Measurements from ENCODE around the gene HBZ. TPM values are rescaled to one million over a fixed set of nuclear protein-coding genes. Genes with fewer than 3 reads are reported as not detected.

HBZ gene
- total RNA-seq, 1 donor = not detected

DNA sequence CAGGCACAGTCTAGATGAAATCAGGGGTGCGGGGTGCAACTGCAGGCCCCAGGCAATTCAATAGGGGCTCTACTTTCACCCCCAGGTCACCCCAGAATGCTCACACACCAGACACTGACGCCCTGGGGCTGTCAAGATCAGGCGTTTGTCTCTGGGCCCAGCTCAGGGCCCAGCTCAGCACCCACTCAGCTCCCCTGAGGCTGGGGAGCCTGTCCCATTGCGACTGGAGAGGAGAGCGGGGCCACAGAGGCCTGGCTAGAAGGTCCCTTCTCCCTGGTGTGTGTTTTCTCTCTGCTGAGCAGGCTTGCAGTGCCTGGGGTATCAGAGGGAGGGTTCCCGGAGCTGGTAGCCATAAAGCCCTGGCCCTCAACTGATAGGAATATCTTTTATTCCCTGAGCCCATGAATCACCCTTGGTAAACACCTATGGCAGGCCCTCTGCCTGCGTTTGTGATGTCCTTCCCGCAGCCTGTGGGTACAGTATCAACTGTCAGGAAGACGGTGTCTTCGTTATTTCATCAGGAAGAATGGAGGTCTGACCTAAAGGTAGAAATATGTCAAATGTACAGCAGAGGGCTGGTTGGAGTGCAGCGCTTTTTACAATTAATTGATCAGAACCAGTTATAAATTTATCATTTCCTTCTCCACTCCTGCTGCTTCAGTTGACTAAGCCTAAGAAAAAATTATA is 25.7 kb downstream of the HBZ start:
- Histone ChIP-seq H3K9me3 (ENCODE audit: low read depth, low read length) (no peaks in the 10 kb centered on the region), H3K4me3 (ENCODE audit: low read length) (no peak overlapping the region), H3K4me1 (ENCODE audit: insufficient read depth, low read length) (peaks cover 18% of the 10 kb centered on the region), H3K27me3 (ENCODE audit: insufficient read depth, low read length) (peaks cover 47% of the 10 kb centered on the region)

DNA sequence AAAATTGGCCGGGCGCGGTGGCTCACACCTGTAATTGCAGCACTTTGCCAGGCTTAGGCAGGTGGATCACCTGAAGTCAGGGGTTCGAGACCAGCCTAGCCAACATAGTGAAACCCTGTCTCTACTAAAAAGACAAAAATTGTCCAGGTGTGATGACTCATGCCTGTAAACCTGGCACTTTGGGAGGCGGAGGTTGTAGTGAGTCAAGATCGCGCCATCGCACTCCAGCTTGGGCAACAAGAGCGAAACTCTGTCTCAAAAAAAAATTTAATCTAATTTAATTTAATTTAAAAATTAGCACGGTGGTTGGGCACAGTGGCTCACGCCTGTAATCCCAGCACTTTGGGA is 26.2 kb downstream of the HBZ start:
- Histone ChIP-seq H3K4me1 (ENCODE audit: insufficient read depth, low read length) (peaks cover 18% of the 10 kb centered on the region), H3K9me3 (ENCODE audit: low read depth, low read length) (no peaks in the 10 kb centered on the region), H3K27me3 (ENCODE audit: insufficient read depth, low read length) (peaks cover 47% of the 10 kb centered on the region), H3K4me3 (ENCODE audit: low read length) (no peak overlapping the region)

DNA sequence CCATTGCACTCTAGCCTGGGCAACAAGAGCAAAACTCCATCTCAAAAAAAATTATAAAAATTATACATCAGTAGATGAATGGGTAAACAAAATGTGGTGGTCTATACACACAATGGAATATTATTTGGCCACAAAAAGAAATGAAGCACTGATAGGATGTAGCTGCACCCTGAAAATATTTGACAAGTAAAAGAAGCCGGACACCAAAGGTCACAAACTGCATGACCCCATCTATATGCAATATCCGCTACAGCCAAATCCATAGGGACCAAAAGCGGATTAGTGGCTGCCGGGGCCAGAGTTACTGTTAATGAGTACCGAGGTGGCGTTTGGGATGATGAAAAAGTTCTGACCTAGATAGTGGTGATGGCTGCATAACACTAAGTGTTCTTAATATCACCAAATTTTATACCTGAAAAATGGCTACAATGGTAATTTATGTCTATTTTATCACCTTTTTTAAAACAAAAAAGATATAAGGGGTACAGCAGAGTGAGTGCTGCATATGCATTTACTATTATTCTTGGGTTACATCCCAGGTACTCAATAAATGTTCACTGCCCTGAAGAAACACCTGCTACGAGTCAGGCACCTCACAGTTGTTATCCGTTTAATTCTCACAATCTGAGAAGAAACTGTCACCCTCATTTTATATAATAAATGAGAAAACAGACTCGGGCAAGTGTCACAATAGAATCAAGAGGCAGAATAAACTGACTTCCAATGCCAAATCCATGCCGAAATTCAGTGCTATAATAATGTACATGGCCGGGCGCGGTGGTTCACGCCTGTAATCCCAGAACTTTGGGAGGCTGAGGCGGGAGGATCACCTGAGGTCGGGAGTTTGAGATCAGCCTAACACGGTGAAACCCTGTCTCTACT is 27.0 kb downstream of the HBZ start:
- peaks cover 44% of the 10 kb centered on the region for H3K27me3 ChIP-seq (ENCODE audit: insufficient read depth, low read length)
- H3K4me3 ChIP-seq (ENCODE audit: low read length) = no peak overlapping the region
- no peaks in the 10 kb centered on the region for H3K9me3 ChIP-seq (ENCODE audit: low read depth, low read length)
- H3K4me1 ChIP-seq (ENCODE audit: insufficient read depth, low read length) = peaks cover 18% of the 10 kb centered on the region

DNA sequence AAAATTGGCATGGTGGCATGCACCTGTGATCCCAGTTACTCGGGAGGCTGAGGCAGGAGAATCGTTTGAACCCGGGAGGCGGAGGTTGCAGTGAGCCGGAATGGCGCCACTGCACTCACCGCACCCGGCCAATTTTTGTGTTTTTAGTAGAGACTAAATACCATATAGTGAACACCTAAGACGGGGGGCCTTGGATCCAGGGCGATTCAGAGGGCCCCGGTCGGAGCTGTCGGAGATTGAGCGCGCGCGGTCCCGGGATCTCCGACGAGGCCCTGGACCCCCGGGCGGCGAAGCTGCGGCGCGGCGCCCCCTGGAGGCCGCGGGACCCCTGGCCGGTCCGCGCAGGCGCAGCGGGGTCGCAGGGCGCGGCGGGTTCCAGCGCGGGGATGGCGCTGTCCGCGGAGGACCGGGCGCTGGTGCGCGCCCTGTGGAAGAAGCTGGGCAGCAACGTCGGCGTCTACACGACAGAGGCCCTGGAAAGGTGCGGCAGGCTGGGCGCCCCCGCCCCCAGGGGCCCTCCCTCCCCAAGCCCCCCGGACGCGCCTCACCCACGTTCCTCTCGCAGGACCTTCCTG is 27.7 kb downstream of the HBZ start, which contains the start of gene HBQ1:
TSS of gene HBQ1 (plus strand) at position 359 of the 575 bp plus-strand sequence. CDS start at position 387, 28 bp downstream.
- Histone ChIP-seq H3K4me1 (ENCODE audit: insufficient read depth, low read length) (peaks cover 18% of the 10 kb centered on the region), H3K27me3 (ENCODE audit: insufficient read depth, low read length) (peaks cover 38% of the 10 kb centered on the region), H3K4me3 (ENCODE audit: low read length) (no peak within 1 kb of the TSS), H3K9me3 (ENCODE audit: low read depth, low read length) (no peaks in the 10 kb centered on the region)

DNA sequence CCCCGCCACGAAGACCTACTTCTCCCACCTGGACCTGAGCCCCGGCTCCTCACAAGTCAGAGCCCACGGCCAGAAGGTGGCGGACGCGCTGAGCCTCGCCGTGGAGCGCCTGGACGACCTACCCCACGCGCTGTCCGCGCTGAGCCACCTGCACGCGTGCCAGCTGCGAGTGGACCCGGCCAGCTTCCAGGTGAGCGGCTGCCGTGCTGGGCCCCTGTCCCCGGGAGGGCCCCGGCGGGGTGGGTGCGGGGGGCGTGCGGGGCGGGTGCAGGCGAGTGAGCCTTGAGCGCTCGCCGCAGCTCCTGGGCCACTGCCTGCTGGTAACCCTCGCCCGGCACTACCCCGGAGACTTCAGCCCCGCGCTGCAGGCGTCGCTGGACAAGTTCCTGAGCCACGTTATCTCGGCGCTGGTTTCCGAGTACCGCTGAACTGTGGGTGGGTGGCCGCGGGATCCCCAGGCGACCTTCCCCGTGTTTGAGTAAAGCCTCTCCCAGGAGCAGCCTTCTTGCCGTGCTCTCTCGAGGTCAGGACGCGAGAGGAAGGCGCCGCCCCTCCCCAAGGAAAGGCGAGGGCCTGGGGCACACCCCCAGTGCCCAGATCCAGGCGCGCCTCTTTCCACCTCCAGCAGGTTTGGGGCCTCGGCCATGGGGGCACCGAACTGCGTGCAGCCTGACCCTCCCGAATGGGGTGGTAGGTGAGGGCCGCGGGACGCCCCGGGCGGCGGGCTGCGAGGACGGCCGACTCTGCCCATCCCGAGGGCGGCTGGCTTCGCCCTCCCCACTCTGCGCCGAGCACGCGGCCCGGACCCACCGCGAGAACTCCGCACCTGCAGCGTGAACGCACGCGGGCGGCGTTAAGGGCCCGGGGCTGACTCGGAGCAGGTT is 28.5 kb downstream of the HBZ start:
- H3K27me3 ChIP-seq (ENCODE audit: insufficient read depth, low read length) = peaks cover 33% of the 10 kb centered on the region
- peaks cover 18% of the 10 kb centered on the region for H3K4me1 ChIP-seq (ENCODE audit: insufficient read depth, low read length)
- no peaks in the 10 kb centered on the region for H3K9me3 ChIP-seq (ENCODE audit: low read depth, low read length)
- H3K4me3 ChIP-seq (ENCODE audit: low read length) = no peak overlapping the region

DNA sequence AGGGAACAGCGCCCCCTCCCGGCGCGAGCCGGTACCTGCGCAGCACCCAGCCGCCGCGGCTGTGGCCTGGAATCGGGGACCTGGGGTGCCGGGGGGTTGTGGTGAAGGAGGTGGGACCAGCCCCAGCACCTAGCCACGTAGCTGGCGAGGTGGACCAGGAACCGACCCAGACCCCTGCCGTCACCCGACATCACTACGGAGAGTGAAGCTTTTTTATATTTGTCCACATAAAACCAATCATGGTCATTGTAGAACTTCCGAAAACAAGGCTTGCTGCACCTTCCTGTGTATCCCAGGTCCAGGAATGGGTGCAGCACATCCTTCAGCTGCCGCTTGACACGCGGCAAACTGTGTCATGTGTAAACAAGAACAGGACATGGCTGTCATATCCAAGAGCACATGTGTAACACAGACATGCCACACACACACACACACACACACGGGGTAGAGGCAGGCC is 29.1 kb downstream of the HBZ start:
- Histone ChIP-seq H3K9me3 (ENCODE audit: low read depth, low read length) (no peaks in the 10 kb centered on the region), H3K27me3 (ENCODE audit: insufficient read depth, low read length) (peaks cover 33% of the 10 kb centered on the region), H3K4me3 (ENCODE audit: low read length) (no peak overlapping the region), H3K4me1 (ENCODE audit: insufficient read depth, low read length) (peaks cover 18% of the 10 kb centered on the region)

DNA sequence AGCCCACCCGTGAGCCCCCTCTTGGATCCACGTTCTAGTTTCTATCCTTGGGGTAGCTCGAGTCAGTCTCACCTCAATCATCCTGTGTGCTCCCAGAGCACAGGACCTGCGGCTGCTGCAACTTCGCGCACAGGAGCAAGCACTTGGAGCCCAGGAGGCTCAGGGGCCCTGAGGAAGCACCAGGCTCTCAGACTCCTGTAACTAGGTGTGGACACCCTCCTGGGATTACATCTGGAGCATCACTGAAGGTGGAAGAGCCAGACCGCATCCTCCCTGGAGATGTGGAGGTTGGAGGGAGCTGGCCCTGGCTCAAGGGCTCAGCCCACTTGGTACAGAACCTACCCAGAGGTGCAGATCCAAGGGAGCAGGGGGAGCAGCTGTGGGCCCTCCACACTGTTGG is 30.6 kb downstream of the HBZ start:
- peaks cover 18% of the 10 kb centered on the region for H3K4me1 ChIP-seq (ENCODE audit: insufficient read depth, low read length)
- H3K4me3 ChIP-seq (ENCODE audit: low read length) = no peak overlapping the region
- peaks cover 26% of the 10 kb centered on the region for H3K27me3 ChIP-seq (ENCODE audit: insufficient read depth, low read length)
- H3K9me3 ChIP-seq (ENCODE audit: low read depth, low read length) = no peaks in the 10 kb centered on the region

DNA sequence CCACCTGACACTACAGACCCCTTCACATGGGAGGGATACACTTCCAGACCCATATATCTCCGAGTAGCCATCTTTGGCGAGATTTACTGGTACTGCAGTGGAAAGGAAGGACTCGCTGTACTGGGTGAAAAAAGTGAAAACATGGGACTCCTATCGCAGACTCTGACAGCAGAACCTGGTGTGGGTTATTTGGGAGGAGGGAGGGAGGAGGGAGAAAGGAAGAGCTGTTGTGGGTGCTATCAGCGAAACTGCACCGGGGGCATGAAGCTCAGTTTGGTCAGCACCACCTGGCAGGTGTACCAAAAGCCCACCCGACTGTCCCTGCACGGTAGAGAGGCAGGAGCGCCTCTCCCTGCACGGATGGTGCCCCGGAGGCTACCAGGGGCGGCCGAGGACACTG is 32.8 kb downstream of the HBZ start:
- peaks cover 12% of the 10 kb centered on the region for H3K4me1 ChIP-seq (ENCODE audit: insufficient read depth, low read length)

DNA sequence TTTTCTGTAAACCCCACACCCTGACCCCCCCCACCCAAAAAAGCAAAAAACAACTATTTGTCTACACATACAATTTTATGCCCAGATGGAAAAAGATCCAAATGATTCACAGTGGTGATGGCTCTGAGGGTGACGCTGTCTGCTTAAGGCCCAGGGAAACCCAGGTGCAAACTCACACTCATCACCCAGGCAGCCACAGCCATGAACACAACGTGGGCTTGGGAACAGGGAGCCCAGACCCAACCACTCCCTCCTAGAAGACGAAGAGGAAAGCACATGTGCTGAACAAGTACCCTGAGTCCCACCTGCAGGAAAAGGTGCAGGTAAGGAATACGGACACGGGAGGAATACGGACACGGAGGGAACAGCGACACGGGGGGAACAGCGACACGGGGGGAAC is 33.2 kb downstream of the HBZ start:
- no peak overlapping the region for H3K4me3 ChIP-seq (ENCODE audit: low read length)
- no peaks in the 10 kb centered on the region for H3K9me3 ChIP-seq (ENCODE audit: low read depth, low read length)
- H3K4me1 ChIP-seq (ENCODE audit: insufficient read depth, low read length) = peaks cover 10% of the 10 kb centered on the region
- peaks cover 5% of the 10 kb centered on the region for H3K27me3 ChIP-seq (ENCODE audit: insufficient read depth, low read length)

More for the DNA sequence above, 32.8 kb downstream of the HBZ start:
- Histone ChIP-seq H3K9me3 (ENCODE audit: low read depth, low read length) (no peaks in the 10 kb centered on the region), H3K4me3 (ENCODE audit: low read length) (no peak overlapping the region), H3K27me3 (ENCODE audit: insufficient read depth, low read length) (peaks cover 5% of the 10 kb centered on the region)

DNA sequence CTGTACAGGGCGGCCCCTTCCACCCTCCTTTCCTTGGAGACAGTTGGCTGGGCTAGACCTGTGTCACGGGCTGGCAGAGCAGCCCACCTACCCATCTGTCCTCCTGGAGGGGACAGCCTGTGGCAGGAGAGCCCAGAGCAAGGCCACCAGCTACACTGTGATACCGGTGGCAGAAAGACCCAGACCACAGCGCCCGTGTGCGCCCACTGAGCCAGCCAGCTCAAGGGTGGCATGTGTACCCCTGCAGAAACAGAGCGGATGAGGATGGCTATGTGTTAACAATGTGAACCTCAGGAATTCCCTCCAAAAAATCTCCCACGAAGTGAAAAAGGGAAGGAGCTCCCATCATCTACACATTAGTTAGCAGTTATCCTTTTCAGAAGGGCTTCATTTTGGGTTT is 34.9 kb downstream of the HBZ start:
- H3K4me1 ChIP-seq (ENCODE audit: insufficient read depth, low read length) = no peaks in the 10 kb centered on the region
- H3K9me3 ChIP-seq (ENCODE audit: low read depth, low read length) = no peaks in the 10 kb centered on the region
- H3K27me3 ChIP-seq (ENCODE audit: insufficient read depth, low read length) = no peaks in the 10 kb centered on the region
- no peak overlapping the region for H3K4me3 ChIP-seq (ENCODE audit: low read length)

DNA sequence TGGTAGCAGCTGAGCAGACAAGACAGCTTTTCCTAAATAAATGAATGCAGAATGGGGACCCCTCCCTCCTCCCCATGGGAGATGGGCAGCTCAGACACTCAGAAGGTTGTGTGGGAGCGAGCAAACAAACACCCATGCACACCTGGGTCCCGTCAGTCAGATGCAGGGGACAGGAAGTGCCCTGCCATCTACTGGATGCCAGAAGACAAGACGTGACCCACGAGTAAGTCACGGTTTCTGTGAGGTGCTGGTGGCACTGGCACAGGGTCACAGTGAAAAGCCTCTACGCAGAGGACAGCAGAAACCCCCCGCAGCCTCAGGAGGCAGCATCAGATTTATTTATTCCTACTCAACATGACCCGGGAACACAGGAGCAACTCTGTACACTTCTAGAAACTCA is 36.2 kb downstream of the HBZ start:
- Histone ChIP-seq H3K4me1 (ENCODE audit: insufficient read depth, low read length) (no peaks in the 10 kb centered on the region), H3K27me3 (ENCODE audit: insufficient read depth, low read length) (no peaks in the 10 kb centered on the region), H3K4me3 (ENCODE audit: low read length) (no peak overlapping the region), H3K9me3 (ENCODE audit: low read depth, low read length) (no peaks in the 10 kb centered on the region)

DNA sequence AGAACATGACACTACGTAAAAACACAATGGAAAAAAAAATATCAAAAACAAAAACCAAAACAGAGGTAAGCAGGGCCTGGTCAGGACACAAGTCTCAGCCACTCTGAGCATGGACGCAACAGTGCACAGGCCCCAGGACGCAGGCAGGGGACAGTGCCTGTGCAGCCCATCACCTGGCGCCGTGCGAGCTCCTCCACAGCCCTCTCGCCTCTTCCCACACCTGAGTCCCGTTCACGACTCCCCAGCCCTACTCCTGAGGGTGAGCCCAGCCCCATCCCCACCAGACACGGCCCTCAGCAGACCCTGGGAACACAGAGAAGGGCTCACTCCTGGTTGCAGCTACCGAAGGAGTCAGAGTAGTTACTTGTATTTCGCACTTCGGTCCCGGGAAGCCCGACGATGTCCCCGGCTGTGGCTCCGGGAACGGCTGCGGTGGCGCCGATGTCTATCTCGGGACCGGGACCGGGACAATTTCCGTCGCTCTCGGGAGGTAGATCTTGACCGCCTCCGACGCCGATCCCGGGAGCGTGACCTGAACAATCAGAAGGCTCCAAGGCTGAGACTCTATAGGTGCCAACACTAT is 37.3 kb downstream of the HBZ start:
- no peaks in the 10 kb centered on the region for H3K27me3 ChIP-seq (ENCODE audit: insufficient read depth, low read length)
- H3K9me3 ChIP-seq (ENCODE audit: low read depth, low read length) = no peaks in the 10 kb centered on the region
- no peak overlapping the region for H3K4me3 ChIP-seq (ENCODE audit: low read length)
- no peaks in the 10 kb centered on the region for H3K4me1 ChIP-seq (ENCODE audit: insufficient read depth, low read length)

DNA sequence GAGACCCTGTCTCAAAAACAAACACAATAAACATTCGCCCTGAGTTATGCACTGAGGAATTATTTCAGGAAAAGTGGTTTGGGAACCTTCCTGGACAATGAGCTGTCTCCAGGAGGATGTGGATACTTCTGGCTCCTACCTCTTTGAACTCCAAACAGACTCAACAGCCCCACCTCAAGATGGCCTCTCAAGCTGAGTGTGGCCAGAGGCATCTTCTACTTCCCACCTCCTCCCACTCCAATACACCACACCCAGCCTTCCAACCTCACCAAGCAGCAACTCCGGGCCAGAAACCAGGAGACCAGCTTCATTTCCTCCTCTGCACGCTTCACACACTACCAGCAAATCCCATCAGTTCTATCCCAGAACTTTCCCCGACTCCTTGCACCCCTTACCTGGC is 39.4 kb downstream of the HBZ start:
- Histone ChIP-seq H3K27me3 (ENCODE audit: insufficient read depth, low read length) (no peaks in the 10 kb centered on the region), H3K4me1 (ENCODE audit: insufficient read depth, low read length) (no peaks in the 10 kb centered on the region), H3K4me3 (ENCODE audit: low read length) (no peak overlapping the region)

DNA sequence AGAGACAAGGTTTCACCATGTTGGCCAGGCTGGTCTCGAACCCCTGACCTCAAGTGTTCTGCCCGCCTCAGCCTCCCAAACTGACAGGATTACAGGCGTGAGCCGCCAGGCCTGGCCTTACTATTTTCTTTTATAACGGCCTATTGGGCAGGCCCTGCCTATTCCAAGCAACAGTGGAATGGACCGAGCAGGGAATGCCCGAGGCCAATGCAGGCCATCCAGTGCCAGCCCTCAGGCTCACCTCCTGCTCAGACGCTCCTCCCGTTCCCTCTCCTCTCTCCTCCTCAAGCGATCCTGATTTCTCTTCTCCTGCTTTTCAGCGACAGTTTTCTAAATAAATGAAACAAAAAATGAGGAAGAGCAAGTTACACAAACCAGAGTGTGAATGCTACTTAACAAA is 40.2 kb downstream of the HBZ start:
- Histone ChIP-seq H3K4me3 (ENCODE audit: low read length) (no peak overlapping the region), H3K27me3 (ENCODE audit: insufficient read depth, low read length) (no peaks in the 10 kb centered on the region), H3K9me3 (ENCODE audit: low read depth, low read length) (no peaks in the 10 kb centered on the region), H3K4me1 (ENCODE audit: insufficient read depth, low read length) (no peaks in the 10 kb centered on the region)

More for the DNA sequence above, 39.4 kb downstream of the HBZ start:
- no peaks in the 10 kb centered on the region for H3K9me3 ChIP-seq (ENCODE audit: low read depth, low read length)

Measured in mononuclear cell (primary cell).